GM11168 (cell line): ENCODE measurements around the gene LRIT2.
"Not testable (repeated sequence)": the region's sequence is repeated elsewhere in the genome, so short reads cannot be mapped to it uniquely, and the experiment has no call there.

Experiments used
- in situ Hi-C: fragments of 300-500 bp; cut with MboI; formaldehyde crosslinking; loops from one replicate; pipeline ENCODE4 v1.12.0; 2022; ENCODE audit warnings: low sequenced_read_pairs; ENCODE audit not compliant: unreplicated experiment

LRIT2 gene

GRCh38 chr10:84191106-84191505, 34.2 kb downstream of the LRIT2 start:
- in situ Hi-C loops: no loop called here

- in situ Hi-C loops: no loop called here
Measured at GRCh38 chr10:84190621-84191020, 34.7 kb downstream of the LRIT2 start.

GRCh38 chr10:84188815-84189214, 36.5 kb downstream of the LRIT2 start:
- in situ Hi-C loops: no loop called here

GRCh38 chr10:84185526-84186175, 39.7 kb downstream of the LRIT2 start:
- in situ Hi-C loops: no loop called here

- in situ Hi-C loops: no loop called here
Measured at GRCh38 chr10:84184517-84184916, 40.8 kb downstream of the LRIT2 start.

GRCh38 chr10:84181631-84182030, 43.7 kb downstream of the LRIT2 start:
- in situ Hi-C loops: no loop called here

- in situ Hi-C loops: not testable (repeated sequence)
Measured at GRCh38 chr10:84180386-84180785, 45.0 kb downstream of the LRIT2 start.

GRCh38 chr10:84179059-84179710, 46.2 kb downstream of the LRIT2 start:
- in situ Hi-C loops: no loop called here

GRCh38 chr10:84178160-84178609, 47.2 kb downstream of the LRIT2 start:
- in situ Hi-C loops: no loop called here

- in situ Hi-C loops: no loop called here
Measured at GRCh38 chr10:84177541-84178141, 47.7 kb downstream of the LRIT2 start.

- in situ Hi-C loops: no loop called here
Measured at GRCh38 chr10:84176836-84177474, 48.4 kb downstream of the LRIT2 start.

- in situ Hi-C loops: no loop called here
Measured at GRCh38 chr10:84176351-84176750, 49.0 kb downstream of the LRIT2 start.

GRCh38 chr10:84175436-84175835, 49.9 kb downstream of the LRIT2 start:
- in situ Hi-C loops: no loop called here

GRCh38 chr10:84173501-84173929, 51.8 kb downstream of the LRIT2 start, which contains the start of gene GPR15LG:
TSS of gene GPR15LG (plus strand) at chr10:84173801. CDS start at chr10:84173852, 51 bp downstream.
- in situ Hi-C loops: no loop called here

GRCh38 chr10:84172467-84173356, 52.6 kb downstream of the LRIT2 start:
- in situ Hi-C loops: no loop called here

GRCh38 chr10:84171700-84172466, 53.5 kb downstream of the LRIT2 start:
- in situ Hi-C loops: not testable (repeated sequence)

- in situ Hi-C loops: not testable (repeated sequence)
Measured at GRCh38 chr10:84171237-84171636, 54.1 kb downstream of the LRIT2 start.
